CD4-positive, alpha-beta T cell treated with Interleukin-15 for 1 hour (primary cell): Measurements from ENCODE around the gene RIPOR3.
"Not testable (repeated sequence)": the region's sequence is repeated elsewhere in the genome, so short reads cannot be mapped to it uniquely, and the experiment has no call there.

Experiments
- DNase-seq: peaks from one replicate; pipeline ENCODE4 v3.0.0-alpha.2; 2020

RIPOR3 gene

GRCh38 chr20:50724851-50725723 is 33.7 kb upstream of the RIPOR3 start:
- DNase-seq = no peak

GRCh38 chr20:50724112-50724725 is 32.9 kb upstream of the RIPOR3 start:
- no peak for DNase-seq

DNA sequence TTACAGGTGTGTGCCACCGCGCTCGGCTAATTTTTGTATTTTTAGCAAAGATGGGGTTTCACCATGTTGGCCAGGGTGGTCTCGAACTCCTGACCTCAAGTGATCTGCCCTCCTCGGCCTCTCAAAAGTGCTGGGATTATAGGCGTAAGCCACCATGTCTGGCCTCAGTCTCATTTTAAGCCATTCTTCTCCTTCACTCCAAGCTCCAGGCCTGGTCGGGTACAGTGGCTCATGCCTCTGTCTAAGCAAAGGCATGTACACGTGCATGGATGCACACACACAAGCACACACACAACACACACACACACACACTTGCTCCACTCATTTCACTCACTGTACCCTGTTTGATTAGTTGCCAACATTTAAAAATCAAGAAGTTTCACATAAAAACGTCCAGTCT is 32.3 kb upstream of the RIPOR3 start:
- no peak for DNase-seq

DNA sequence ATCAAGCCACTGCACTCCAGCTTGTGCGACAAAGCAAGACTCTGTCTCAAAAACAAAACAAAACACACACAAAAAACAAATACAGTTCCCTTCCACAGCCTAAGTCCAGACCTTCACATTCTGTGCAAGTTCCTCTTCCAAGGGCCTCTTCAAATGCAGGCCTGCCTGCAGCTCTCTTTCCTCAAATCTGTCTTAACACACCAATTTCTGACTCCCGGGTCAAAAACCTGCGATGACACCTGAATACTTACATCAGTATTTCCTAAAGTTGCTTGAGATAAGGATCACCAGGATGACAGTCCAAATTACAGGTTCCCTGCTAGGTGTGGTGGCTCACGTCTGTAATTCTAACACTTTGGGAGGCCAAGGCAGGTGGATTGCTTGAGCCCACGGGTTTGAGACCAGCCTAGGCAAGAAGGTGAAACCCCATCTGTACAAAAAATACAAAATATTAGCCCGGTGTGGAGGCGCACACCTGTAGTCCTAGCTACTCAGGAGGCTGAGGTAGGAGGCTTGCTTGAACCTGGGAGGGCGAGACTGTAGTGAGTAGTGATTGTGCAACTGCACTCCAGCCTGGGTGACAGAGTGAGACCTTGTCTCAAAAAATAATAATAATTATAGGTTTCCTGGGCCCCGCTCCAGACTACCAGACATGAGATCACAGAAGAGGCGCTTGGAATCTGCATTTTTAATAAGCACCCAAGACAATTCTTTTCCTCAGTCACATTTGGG is 31.2 kb upstream of the RIPOR3 start:
- DNase-seq = no peak

DNA sequence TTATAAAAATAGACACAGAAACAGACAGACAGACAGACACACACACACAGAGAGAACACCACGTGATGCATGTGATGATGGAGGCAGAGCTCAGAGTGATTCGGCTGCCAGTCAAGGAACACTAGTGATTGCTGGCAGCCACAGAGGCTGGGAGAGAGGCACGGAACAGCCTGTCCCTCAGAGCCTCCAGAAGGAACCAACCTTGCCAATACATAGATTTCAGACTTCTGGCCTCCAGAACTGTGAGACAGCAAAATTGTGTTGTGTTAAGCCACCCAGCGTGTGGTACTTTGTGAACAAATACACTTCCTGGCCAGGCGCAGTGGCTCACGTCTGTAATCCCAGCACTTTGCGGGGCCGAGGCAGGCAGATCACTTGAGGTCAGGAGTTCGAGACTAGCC is 30.5 kb upstream of the RIPOR3 start:
- DNase-seq = no peak

GRCh38 chr20:50720582-50720981 is 29.2 kb upstream of the RIPOR3 start:
- no peak for DNase-seq

- no peak for DNase-seq
Observed at GRCh38 chr20:50720026-50720425, 28.7 kb upstream of the RIPOR3 start.

GRCh38 chr20:50719328-50719727 is 28.0 kb upstream of the RIPOR3 start:
- DNase-seq = no peak

GRCh38 chr20:50717974-50718761 is 26.8 kb upstream of the RIPOR3 start:
- DNase-seq = no peak

GRCh38 chr20:50717312-50717711 is 26.0 kb upstream of the RIPOR3 start:
- no peak for DNase-seq

DNA sequence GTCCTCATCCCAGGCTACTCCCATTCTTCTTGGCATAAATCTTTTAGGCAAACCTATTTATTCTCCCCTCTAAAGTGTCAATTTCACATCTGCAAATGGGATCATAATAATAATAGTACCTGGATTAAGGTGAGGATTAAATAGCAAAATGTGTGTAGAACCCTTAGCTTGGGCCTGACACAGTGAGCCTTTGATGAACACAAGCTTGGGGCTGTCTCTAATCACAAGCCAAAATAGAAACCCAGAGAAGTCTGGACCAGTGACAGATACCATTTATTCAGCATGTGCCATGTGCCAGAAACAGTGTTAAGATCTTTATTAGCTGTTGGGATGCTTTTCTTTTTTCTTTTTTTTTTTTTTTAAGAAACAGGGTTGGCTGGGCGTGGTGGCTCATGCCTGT is 25.2 kb upstream of the RIPOR3 start:
- no peak for DNase-seq

DNA sequence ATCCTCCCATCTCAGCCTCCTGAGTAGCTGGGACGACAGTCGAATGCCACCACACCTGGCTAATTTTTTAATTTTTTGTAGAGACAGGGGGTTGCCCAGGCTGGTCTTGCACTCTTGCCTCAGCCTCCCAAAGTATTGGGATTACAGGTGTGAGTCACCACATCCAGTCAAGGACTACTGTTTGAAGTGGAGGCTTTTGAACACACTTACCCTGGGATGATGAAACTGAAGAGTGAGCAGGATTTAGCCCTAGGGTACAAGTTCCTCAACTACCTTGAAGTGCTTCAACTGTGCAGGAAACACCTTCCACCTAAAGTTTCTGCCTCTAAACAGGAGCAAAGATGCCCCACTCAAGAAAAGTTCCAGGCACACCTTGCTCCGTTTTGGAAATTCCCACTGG is 24.4 kb upstream of the RIPOR3 start:
- DNase-seq = no peak

- not testable (repeated sequence) for DNase-seq
Observed at GRCh38 chr20:50714426-50714825, 23.1 kb upstream of the RIPOR3 start.

DNA sequence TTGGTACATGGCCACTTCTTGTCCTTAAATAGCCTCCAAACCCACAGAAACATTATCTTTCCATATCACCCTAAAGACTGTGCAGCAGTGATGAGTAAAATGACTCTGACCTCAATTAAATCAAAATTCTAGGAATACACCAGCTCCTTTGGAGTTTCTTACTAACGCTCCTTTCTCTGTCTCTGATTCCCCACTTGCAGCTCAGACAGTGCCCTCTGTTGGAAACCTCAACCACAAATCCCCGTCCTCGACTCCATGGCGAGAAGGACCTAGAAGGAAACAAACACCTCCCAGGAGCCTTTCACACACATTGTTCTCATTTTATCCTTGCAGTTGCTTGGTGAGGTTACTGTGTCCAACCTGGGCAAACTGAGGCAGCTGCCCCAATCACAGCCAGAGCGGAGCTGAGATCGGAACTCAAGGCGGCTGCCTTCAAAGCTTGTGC is 22.3 kb upstream of the RIPOR3 start:
- DNase-seq = no peak

- DNase-seq = no peak
Observed at GRCh38 chr20:50712771-50713656, 21.7 kb upstream of the RIPOR3 start.

GRCh38 chr20:50711113-50711825 is 19.9 kb upstream of the RIPOR3 start:
- DNase-seq = no peak

- DNase-seq = no peak
Observed at GRCh38 chr20:50710492-50711063, 19.2 kb upstream of the RIPOR3 start.

- DNase-seq = no peak
Observed at GRCh38 chr20:50709636-50709973, 18.3 kb upstream of the RIPOR3 start.

DNA sequence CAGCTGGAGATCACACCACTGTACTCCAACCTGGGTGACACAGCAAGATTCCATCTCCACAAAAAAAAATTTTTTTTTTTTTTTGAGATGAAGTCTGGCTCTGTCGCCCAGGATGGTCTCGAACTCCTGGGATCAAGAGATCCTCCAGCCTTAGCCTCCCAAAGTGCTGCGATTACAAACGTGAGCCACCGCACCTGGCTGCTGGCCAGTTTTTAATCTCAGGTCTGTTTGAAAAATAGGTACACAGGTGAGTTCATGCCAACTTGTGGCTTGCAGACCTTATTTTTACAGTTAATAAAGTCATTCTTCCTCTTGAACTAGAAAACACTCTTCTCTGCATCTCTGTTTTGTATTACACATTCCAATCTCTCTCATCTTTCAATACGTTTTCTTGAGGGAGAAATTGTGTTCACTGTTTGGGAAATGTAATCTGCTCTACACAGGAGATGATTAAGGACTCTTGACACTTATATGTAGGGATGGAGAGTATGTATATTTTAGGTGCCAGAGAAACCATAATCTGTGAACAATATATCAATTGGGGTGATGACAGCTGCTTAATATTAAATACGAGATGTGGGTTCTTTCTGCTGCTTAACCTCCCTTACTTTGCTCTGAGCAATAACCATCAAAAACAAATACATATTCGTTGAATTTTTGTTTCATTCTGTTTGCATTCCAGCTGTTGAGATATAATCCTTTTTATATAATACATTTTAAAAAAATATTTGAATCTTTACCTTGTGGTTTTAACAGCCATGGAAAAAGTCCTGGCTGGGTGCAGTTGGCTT is 17.7 kb upstream of the RIPOR3 start:
- DNase-seq = no peak

DNA sequence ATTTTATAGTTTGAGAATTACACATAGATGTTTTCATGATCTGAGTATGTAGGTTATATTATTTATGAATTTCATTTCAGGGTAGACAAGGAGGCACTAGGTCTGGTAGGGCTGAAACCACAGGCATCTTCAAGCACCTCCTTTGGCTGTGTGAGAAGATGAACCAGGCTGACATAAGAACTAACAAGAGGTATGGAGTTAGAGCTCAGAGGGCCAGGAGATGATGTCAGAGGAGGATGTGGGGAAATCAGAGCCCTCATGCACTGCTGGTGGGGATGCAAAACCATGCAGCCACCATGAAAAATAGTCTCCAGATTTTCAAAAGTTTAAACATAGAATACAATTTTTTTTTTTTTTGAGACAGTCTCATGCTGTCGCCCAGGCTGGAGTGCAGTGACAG is 13.6 kb upstream of the RIPOR3 start:
- DNase-seq = no peak
